NB4 (cell line): ENCODE data around the gene REL.

Experiments
- POLR2A ChIP-seq: IDR thresholded peaks from 2 replicates; pipeline ENCODE4 v1.6.1; 2011; ENCODE audit warnings: mild to moderate bottlenecking; ENCODE audit not compliant: insufficient read length; ENCODE audit errors: extremely low read depth
- TF ChIP-seq, protein P1 (sequence below): IDR thresholded peaks from one replicate; pipeline ENCODE4 v1.5.1; 2012; ENCODE audit warnings: low read depth, low read length
- TF ChIP-seq, protein P2 (sequence below): IDR thresholded peaks from 2 replicates; pipeline ENCODE4 v1.6.1; 2011; ENCODE audit warnings: low read depth, low read length

DNA sequence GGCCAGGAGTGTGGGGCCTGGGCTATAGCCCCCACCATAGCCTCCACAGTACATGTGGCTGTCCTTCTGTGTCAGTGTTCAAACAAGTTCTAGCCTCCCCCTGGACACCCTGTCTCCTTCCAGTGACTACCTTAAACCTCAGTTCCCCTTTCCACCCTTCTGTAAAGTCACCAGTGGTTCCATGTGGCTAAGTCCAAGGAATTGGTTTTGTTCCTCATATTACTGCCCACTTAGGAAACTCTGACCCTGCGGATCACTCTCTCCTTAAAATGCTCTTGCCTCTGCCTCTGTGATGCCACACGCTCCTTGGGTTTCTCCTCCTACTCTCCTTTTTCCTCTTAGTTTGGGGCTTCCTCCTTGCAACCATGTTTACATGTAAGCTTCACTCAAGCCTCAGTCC is 27.8 kb upstream of the REL start:
- TF ChIP-seq, protein P1, sequence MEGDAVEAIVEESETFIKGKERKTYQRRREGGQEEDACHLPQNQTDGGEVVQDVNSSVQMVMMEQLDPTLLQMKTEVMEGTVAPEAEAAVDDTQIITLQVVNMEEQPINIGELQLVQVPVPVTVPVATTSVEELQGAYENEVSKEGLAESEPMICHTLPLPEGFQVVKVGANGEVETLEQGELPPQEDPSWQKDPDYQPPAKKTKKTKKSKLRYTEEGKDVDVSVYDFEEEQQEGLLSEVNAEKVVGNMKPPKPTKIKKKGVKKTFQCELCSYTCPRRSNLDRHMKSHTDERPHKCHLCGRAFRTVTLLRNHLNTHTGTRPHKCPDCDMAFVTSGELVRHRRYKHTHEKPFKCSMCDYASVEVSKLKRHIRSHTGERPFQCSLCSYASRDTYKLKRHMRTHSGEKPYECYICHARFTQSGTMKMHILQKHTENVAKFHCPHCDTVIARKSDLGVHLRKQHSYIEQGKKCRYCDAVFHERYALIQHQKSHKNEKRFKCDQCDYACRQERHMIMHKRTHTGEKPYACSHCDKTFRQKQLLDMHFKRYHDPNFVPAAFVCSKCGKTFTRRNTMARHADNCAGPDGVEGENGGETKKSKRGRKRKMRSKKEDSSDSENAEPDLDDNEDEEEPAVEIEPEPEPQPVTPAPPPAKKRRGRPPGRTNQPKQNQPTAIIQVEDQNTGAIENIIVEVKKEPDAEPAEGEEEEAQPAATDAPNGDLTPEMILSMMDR, result no peak
- TF ChIP-seq POLR2A, result no peak
- TF ChIP-seq, protein P2, sequence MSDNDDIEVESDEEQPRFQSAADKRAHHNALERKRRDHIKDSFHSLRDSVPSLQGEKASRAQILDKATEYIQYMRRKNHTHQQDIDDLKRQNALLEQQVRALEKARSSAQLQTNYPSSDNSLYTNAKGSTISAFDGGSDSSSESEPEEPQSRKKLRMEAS, result no peak
